Stimulated activated CD8-positive, alpha-beta memory T cell treated with anti-CD3 and anti-CD28 coated beads, Interleukin-7, amount 100 ng/mL, for 24 hours (primary cell): ENCODE measurements around the gene GLUD1.
"Not testable (repeated sequence)": the region's sequence is repeated elsewhere in the genome, so short reads cannot be mapped to it uniquely, and the experiment has no call there.

ENCODE experiments used
- DNase-seq: peaks from one replicate; pipeline ENCODE4 v3.0.0-alpha.2; 2020; ENCODE audit warnings: low read depth

Gene GLUD1

GRCh38 chr10:87094373-87095235, at the start of gene GLUD1, which contains the start of gene SHLD2:
Gene GLUD1 (minus strand): TSS chr10:87094843. CDS start chr10:87094769, 74 bp downstream.
Gene SHLD2 (plus strand): TSS chr10:87095206. CDS start chr10:87151355, 56,149 bp downstream.
- DNase-seq, result peak; percentile 69

GRCh38 chr10:87143109-87143418, 48.4 kb upstream of the GLUD1 start:
- DNase-seq, result not testable (repeated sequence)

- DNase-seq, result not testable (repeated sequence)
These were observed 47.8 kb upstream of the GLUD1 start for GRCh38 chr10:87142230-87143108.

- not testable (repeated sequence) for DNase-seq
These were observed 42.8 kb upstream of the GLUD1 start for GRCh38 chr10:87137478-87137877.

- DNase-seq, result not testable (repeated sequence)
These were observed 39.8 kb upstream of the GLUD1 start for GRCh38 chr10:87134440-87134839.

- not testable (repeated sequence) for DNase-seq
These were observed 39.3 kb upstream of the GLUD1 start for GRCh38 chr10:87133936-87134335.

- not testable (repeated sequence) for DNase-seq
These were observed 37.5 kb upstream of the GLUD1 start for GRCh38 chr10:87132176-87132575.

- not testable (repeated sequence) for DNase-seq
These were observed 33.0 kb upstream of the GLUD1 start for GRCh38 chr10:87127607-87128156.

- not testable (repeated sequence) for DNase-seq
These were observed 32.4 kb upstream of the GLUD1 start for GRCh38 chr10:87127048-87127447.

GRCh38 chr10:87123351-87123750, 28.7 kb upstream of the GLUD1 start:
- not testable (repeated sequence) for DNase-seq

GRCh38 chr10:87119029-87119428, 24.4 kb upstream of the GLUD1 start:
- DNase-seq, result not testable (repeated sequence)

GRCh38 chr10:87118122-87118521, 23.5 kb upstream of the GLUD1 start:
- not testable (repeated sequence) for DNase-seq

GRCh38 chr10:87105446-87106124, 10.9 kb upstream of the GLUD1 start:
- DNase-seq, result no peak

GRCh38 chr10:87104727-87105126, 10.1 kb upstream of the GLUD1 start:
- not testable (repeated sequence) for DNase-seq

GRCh38 chr10:87101996-87102395, 7.4 kb upstream of the GLUD1 start:
- no peak for DNase-seq

GRCh38 chr10:87095236-87095945, 748 bp upstream of the GLUD1 start:
- DNase-seq, result peak; percentile 53

GRCh38 chr10:87093632-87094372, 841 bp downstream of the GLUD1 start:
- DNase-seq, result peak; percentile 55

GRCh38 chr10:87092861-87093631, 1.6 kb downstream of the GLUD1 start:
- no peak for DNase-seq

- DNase-seq, result no peak
These were observed 2.2 kb downstream of the GLUD1 start for GRCh38 chr10:87092376-87092860.
